Epithelial cell of prostate (primary cell): Measurements from ENCODE around the gene GRB10.
"Not testable (repeated sequence)": the region's sequence is repeated elsewhere in the genome, so short reads cannot be mapped to it uniquely, and the experiment has no call there.

Experiments used
- DNase-seq: peaks from one replicate; pipeline ENCODE4 v3.0.0-alpha.2; 2011; ENCODE audit warnings: low read depth, low spot score
- H3K27ac ChIP-seq: fragments of 450-650 bp; 2 replicates; pipeline ENCODE4 v1.5.1; 2017; ENCODE audit warnings: mild to moderate bottlenecking

Gene GRB10

DNA sequence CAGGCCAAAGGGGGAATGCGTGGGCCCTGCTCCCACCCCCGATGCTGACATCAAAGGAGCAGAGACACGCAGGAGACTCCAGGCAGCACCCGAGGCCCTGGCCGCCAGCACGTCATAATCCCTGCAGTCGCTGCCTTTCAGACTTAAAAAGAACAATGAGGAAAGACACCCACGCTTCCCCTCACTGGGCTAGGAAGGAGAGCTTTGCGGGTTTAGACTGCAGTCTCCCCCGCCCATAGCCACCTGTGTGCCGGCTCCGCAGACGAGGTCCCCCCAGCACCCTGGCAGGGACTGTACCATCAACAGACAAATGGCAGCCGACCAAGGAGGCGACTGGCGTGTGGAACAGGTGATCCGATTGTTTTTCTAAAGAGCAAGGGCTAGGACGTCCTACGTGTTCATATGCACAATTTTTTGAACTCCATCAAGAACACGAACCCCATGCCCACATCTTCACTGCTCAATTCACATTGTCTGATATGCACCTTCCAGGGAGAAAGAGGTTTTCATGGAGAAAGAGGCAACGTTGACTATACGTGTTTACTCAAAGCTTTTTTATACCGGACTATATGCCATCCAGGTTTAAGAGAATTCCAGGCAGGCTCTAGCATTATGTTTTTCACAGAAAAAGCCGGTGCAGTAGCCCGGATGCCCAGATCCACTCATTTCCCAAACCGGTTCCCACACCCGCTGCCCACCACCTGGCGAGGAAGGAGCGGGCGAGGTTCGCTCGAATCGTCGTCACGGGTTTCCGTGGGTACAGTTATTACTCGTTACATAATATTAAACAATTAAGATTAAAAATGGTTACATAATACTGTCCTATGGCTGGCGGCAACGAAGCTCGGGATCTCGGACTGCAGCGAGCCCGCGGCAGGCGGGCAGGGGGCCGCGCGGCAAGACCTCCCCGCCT is 1.1 kb downstream of the GRB10 start:
- H3K27ac ChIP-seq, result no peak overlapping the region
- DNase-seq, result no peak

GRCh38 chr7:50780436-50780835 is 2.3 kb downstream of the GRB10 start:
- no peak for DNase-seq
- H3K27ac ChIP-seq, result no peak overlapping the region

DNA sequence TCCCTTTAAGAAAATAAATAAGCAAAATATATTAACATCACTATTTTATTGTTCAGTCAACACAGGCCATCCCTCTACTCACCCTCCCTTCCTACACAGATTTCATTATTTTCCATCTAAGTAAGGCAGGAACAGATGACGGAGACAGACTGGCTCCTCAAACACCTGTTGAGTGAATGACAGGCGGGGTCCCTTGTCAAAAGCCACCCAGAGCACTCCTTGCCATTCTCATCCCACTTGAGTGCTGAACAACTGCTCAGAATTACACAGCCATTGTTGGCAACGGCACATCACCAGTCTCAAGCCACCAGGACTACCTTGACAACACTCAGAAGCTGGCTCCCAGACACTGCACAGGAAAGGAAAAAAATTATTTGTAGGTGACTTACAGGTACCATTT is 3.3 kb downstream of the GRB10 start:
- H3K27ac ChIP-seq, result no peak overlapping the region
- no peak for DNase-seq

DNA sequence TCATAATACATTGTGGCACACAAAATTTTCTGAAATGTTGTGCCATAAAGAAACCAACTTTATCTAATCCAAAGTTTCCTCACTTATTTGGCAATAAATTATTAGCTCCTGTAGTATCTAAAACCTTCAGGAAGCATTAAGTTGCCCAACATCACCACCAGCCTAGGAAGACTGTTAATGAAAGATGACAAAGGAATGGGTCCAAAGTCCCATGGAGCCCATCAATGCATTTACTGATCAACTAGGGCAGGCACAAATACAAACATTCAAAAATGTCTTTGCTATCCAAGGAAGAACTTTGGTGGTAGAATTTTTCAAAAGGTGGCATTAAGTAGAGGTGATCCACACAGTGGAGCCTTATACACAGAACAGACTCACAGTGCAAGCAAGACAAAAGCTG is 4.5 kb downstream of the GRB10 start:
- H3K27ac ChIP-seq, result no peak overlapping the region
- DNase-seq, result no peak

- H3K27ac ChIP-seq, result no peak overlapping the region
- DNase-seq, result no peak
These were observed 6.9 kb downstream of the GRB10 start for GRCh38 chr7:50775836-50776235.

GRCh38 chr7:50775231-50775630 is 7.5 kb downstream of the GRB10 start:
- no peak overlapping the region for H3K27ac ChIP-seq
- no peak for DNase-seq

- no peak overlapping the region for H3K27ac ChIP-seq
- no peak for DNase-seq
These were observed 8.4 kb downstream of the GRB10 start for GRCh38 chr7:50774319-50774718.

DNA sequence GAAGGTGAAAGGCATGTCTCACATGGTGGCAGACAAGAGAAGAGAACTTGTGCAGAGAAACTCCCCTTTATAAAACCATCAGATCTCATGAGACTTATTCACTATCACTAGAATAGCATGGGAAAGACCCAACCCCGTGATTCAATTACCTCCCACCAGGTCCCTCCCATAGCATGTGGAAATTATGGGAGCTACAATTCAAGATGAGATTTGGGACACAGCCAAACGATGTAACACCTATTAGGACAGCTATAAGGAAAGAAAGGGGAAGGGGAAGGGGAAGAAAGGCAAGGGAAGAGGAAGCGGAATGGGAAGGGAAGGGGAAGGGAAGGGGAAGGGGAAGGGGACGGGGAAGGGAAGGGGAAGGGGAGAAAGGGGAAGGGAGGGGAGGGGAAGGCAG is 9.6 kb downstream of the GRB10 start:
- DNase-seq, H3K27ac ChIP-seq: not testable (repeated sequence)

- H3K27ac ChIP-seq, result no peak overlapping the region
- no peak for DNase-seq
These were observed 11.3 kb downstream of the GRB10 start for GRCh38 chr7:50771120-50772002.

DNA sequence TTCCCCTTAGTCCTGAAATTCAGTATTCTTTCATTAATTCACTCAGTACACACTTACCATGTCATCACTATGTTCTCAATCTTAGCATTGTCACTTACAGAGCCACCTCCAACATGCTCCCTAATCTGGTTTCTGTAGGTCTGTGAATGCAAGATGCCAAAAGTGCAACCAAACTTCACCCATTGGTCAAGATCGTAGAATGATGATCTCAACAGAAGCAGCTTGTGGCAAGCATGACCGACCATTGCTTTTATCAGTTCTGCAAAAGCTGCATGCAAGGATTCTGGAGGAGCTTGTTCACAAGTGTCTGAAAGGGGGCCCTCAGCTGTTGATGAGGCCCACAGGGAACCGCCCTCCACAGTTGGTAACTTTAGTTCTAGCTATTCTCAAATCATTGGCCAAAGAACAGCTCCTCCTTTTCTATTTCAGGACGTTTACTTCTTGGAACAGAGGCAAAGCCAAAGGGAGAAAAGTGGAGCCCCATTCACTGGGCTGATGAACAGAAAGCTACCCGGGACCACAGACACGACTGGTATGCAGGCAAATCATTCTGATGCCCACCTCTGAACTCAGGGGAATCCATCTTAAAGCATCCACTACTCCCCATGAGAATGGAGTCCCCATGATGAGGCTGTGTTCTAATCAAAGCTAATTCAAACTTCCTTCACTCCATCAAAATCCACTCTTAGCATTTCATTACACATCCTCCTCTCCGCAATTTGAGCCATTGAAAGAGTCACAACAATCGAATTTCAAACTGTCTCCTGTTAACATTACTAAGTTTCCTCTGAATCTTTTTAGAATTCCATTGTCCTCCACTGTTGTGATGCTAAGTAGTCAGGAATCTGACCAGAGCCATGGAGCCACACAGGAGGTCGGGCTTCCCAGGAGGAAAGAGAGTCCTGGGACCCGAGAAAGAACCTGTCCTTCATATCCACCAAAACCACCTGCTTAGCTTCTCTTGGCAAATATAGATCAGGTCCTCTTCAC is 13.9 kb downstream of the GRB10 start:
- no peak for DNase-seq
- no peak overlapping the region for H3K27ac ChIP-seq

GRCh38 chr7:50766849-50767207 is 15.9 kb downstream of the GRB10 start:
- DNase-seq, result no peak
- H3K27ac ChIP-seq, result no peak overlapping the region

- H3K27ac ChIP-seq, result no peak overlapping the region
- DNase-seq, result no peak
These were observed 16.4 kb downstream of the GRB10 start for GRCh38 chr7:50766106-50766848.

GRCh38 chr7:50762337-50762736 is 20.4 kb downstream of the GRB10 start:
- H3K27ac ChIP-seq, result peak overlapping the region; percentile 39
- DNase-seq, result peak; percentile 10

DNA sequence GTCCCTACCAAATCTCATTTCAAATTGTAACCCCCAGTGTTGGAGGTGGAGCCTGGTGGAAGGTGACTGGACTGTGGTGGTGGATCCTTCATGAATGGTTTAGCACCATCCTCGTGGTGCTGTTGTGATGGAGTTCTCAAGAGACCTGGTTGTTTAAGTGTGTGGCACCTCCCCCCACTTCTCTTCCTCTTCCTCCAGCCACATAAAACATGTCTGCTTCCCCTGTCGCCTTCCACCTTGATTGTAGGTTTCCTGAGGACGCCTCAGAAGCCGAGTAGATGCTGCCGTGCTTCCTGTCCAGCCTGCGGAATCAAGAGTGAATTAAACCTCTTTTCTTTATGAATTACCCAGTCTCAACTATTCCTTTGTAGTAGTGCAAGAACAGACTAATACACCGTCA is 21.0 kb downstream of the GRB10 start:
- no peak for DNase-seq
- H3K27ac ChIP-seq, result peak overlapping the region; percentile 39

DNA sequence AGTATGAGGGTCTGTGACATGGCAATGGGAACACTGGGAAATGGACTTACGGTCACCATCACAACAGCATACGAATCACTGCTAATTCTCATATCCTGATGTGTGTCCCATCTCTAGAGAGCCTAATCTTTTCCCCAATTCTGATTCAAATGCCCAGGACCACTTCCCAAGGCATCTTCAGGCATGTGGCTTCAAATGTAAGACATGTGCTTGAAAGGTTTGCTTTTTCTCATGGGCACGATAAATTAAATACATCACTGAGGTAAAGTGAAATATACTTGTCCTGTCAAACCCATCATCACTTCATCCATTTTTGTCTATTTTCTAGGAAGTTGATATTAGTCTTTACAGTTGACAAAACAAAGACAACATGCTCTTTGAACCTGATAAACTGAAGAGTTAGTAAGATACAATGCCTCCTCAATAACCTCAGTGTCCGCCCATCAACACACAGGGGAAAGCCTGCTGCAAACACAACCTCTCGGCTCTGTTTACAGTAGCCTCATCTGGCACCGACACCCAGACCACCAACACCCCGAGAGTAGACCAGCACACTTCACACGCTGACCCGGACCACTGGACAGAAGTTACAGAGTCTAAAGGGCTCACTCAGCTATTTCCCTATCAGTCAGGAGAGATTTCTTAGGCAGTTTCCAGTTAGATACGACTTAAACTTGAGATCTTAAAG is 24.8 kb downstream of the GRB10 start:
- DNase-seq, result no peak
- no peak overlapping the region for H3K27ac ChIP-seq

DNA sequence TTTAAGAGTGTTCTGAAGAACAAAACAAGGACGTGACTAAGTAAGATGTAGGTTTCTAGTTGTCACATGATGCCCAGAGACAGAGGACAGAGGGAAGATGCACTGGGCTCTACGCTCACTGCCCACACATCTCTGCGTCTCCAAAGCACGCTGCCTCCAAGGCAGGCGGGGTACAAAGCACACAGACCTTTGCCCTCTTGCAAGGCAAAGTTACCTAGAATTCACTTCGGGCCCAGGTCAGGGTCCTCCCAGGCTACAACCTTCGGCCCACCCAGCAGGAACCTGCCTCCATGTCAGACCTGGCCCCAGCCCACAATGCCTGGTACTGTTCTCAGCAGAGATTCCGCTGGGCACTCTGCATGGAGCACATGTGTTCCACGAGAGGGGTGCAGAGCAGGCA is 26.5 kb downstream of the GRB10 start:
- DNase-seq, result no peak
- no peak overlapping the region for H3K27ac ChIP-seq

DNA sequence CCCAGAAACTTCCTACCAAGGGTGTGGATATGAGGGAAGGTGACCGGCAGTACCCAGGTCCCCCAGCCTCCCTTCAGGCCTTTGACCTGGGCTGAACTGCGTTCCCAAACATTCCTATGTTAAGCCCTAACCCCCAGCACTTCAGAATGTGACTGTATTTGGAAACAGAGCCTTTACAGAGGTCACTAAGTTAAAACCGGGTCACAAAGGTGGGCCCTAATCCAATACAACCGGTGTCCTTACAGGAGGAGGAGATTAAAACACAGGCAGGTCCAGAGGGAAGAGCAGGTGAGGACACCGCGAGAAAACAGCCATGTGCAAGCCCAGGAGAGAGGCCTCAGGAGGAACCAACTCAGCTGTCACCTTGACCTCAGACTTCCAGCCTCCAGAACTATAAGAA is 28.0 kb downstream of the GRB10 start:
- no peak for DNase-seq
- H3K27ac ChIP-seq, result no peak overlapping the region

GRCh38 chr7:50754241-50754640 is 28.5 kb downstream of the GRB10 start:
- no peak for DNase-seq
- H3K27ac ChIP-seq, result no peak overlapping the region

- DNase-seq, result no peak
- H3K27ac ChIP-seq, result no peak overlapping the region
These were observed 30.3 kb downstream of the GRB10 start for GRCh38 chr7:50752422-50752821.
